HG02571 (cell line): ENCODE measurements around the gene LOXHD1.

ENCODE experiments used
- ATAC-seq: cut with Tn5 transposase; IDR thresholded peaks from one replicate; pipeline ENCODE4 v1.9.1; 2021; ENCODE audit warnings: mild to moderate bottlenecking, moderate library complexity; ENCODE audit not compliant: unreplicated experiment

LOXHD1 gene

GRCh38 chr18:46630160-46630559, 26.9 kb downstream of the LOXHD1 start:
- no peak for ATAC-seq

- ATAC-seq = no peak
These were observed 27.7 kb downstream of the LOXHD1 start for GRCh38 chr18:46629361-46629760.

GRCh38 chr18:46628206-46628605, 28.8 kb downstream of the LOXHD1 start:
- no peak for ATAC-seq

- no peak for ATAC-seq
These were observed 29.9 kb downstream of the LOXHD1 start for GRCh38 chr18:46627136-46627535.

- no peak for ATAC-seq
These were observed 32.0 kb downstream of the LOXHD1 start for GRCh38 chr18:46625069-46625468.

- no peak for ATAC-seq
These were observed 32.9 kb downstream of the LOXHD1 start for GRCh38 chr18:46624127-46624526.

- ATAC-seq = no peak
These were observed 33.5 kb downstream of the LOXHD1 start for GRCh38 chr18:46623541-46623940.

GRCh38 chr18:46622999-46623398, 34.0 kb downstream of the LOXHD1 start:
- no peak for ATAC-seq

GRCh38 chr18:46622451-46622850, 34.6 kb downstream of the LOXHD1 start:
- no peak for ATAC-seq

- ATAC-seq = no peak
These were observed 35.1 kb downstream of the LOXHD1 start for GRCh38 chr18:46621871-46622270.

- ATAC-seq = no peak
These were observed 35.8 kb downstream of the LOXHD1 start for GRCh38 chr18:46621111-46621766.

GRCh38 chr18:46619559-46619958, 37.5 kb downstream of the LOXHD1 start:
- ATAC-seq = no peak

- ATAC-seq = no peak
These were observed 41.3 kb downstream of the LOXHD1 start for GRCh38 chr18:46615720-46616119.

GRCh38 chr18:46609048-46609447, 48.0 kb downstream of the LOXHD1 start:
- no peak for ATAC-seq

- ATAC-seq = no peak
These were observed 49.1 kb downstream of the LOXHD1 start for GRCh38 chr18:46607926-46608325.

GRCh38 chr18:46601141-46601805, 55.7 kb downstream of the LOXHD1 start:
- no peak for ATAC-seq

GRCh38 chr18:46596119-46596518, 60.9 kb downstream of the LOXHD1 start:
- no peak for ATAC-seq

- no peak for ATAC-seq
These were observed 65.1 kb downstream of the LOXHD1 start for GRCh38 chr18:46591783-46592391.

GRCh38 chr18:46590103-46590502, 66.9 kb downstream of the LOXHD1 start:
- no peak for ATAC-seq

GRCh38 chr18:46588971-46589660, 67.9 kb downstream of the LOXHD1 start:
- no peak for ATAC-seq

GRCh38 chr18:46587600-46587999, 69.4 kb downstream of the LOXHD1 start:
- ATAC-seq = no peak

GRCh38 chr18:46583711-46584110, 73.3 kb downstream of the LOXHD1 start:
- ATAC-seq = no peak
